ENCODE data around the gene ANK3.

- TF ChIP-seq CTCF (optimal IDR thresholded peaks at IDR 0.05 in 1 of 3, IDR thresholded peaks at IDR 0.05 in 1 of 3, conservative IDR thresholded peaks at IDR 0.05 in 1 of 3; ENCODE audit: extremely low read depth in 1 of 3, insufficient read depth in 2 of 3, low read length in 3 of 3) (no peak), EZH2 (IDR thresholded peaks at IDR 0.05; ENCODE audit: low read length) (no peak)
Measured at GRCh38 chr10:60003651-60004523, 385.8 kb downstream of the ANK3 start.

Data from keratinocyte (primary cell).